Esophagus (tissue), 2 donors: ENCODE measurements around the gene SF3A2. TPM values are rescaled to one million over a fixed set of nuclear protein-coding genes. Genes with fewer than 3 reads are reported as not detected.
A peak's percentile ranks its signal among the peaks of the same experiment; 100 is the strongest.
"Not testable (repeated sequence)": the region's sequence is repeated elsewhere in the genome, so short reads cannot be mapped to it uniquely, and the experiment has no call there.

Experiments used
- H3K27ac ChIP-seq, 2 donors: one replicate each; pipeline ENCODE4 v1.5.1; 2013; ENCODE audit warnings: low read depth in 2 of 2, mild to moderate bottlenecking in 2 of 2, inconsistent platforms in 1 of 2, low read length in 1 of 2, moderate library complexity in 1 of 2
- H3K27me3 ChIP-seq, 2 donors: one replicate each; pipeline ENCODE4 v1.6.1; 2013; ENCODE audit warnings: low read length in 2 of 2, control low read depth in 1 of 2, mild to moderate bottlenecking in 1 of 2; ENCODE audit not compliant: insufficient read depth in 2 of 2, control insufficient read depth in 1 of 2
- H3K36me3 ChIP-seq, 2 donors: one replicate each; pipeline ENCODE4 v1.6.1; 2013; ENCODE audit warnings: low read length in 1 of 2; ENCODE audit not compliant: control insufficient read depth in 2 of 2, insufficient read depth in 2 of 2
- H3K4me1 ChIP-seq, 2 donors: one replicate each; pipeline ENCODE4 v1.6.1; 2013; ENCODE audit warnings: low read length in 1 of 2; ENCODE audit not compliant: control insufficient read depth in 2 of 2, insufficient read depth in 2 of 2
- H3K4me3 ChIP-seq, 2 donors: one replicate each; pipeline ENCODE4 v1.5.1; 2013; ENCODE audit warnings: low read length in 2 of 2, mild to moderate bottlenecking in 2 of 2, low read depth in 1 of 2, moderate library complexity in 1 of 2
- H3K9me3 ChIP-seq, 2 donors: one replicate each; pipeline ENCODE4 v1.6.1; 2013; ENCODE audit warnings: mild to moderate bottlenecking in 2 of 2, low read depth in 1 of 2, low read length in 1 of 2, moderate library complexity in 1 of 2; ENCODE audit not compliant: control insufficient read depth in 2 of 2, insufficient read depth in 1 of 2
- WGBS, 2 donors: extraction: QIAGEN DNeasy Blood & Tissue Kit; methylation state at CpG; one replicate each; pipeline ENCODE4 v1.1.7; 2013; 5-methylcytosine and 5-hydroxymethylcytosine counted together
- polyA plus RNA-seq, 2 donors: library from polyadenylated mRNA; stranded (reverse); fragments of 200-250 nt; gene quantifications; one replicate each; pipeline ENCODE4 v1.2.3, GENCODE V29; 2013
- donor health status: healthy with polysubstance abuse.
- donor health status: Bipolar disorder and iron deficiency.

The SF3A2 gene
- polyA plus RNA-seq, 2 donors: 38.2 to 55.3 TPM

GRCh38 chr19:2278459-2279158 is 42.0 kb downstream of the SF3A2 start:
- Histone ChIP-seq H3K4me3 (no peak overlapping the region), H3K27me3 (no peaks in the 10 kb centered on the region), H3K9me3 (no peaks in the 10 kb centered on the region), H3K27ac (no peak overlapping the region), H3K36me3 (peaks cover 0 to 6% of the 10 kb centered on the region in 2 donors), H3K4me1 (peaks cover 7 to 21% of the 10 kb centered on the region in 2 donors)
- WGBS, 2 donors: 83 to 88% methylated on average over 33 of the region's 33 CpGs

GRCh38 chr19:2280633-2281264 is 44.1 kb downstream of the SF3A2 start:
- Histone ChIP-seq H3K36me3 (peaks cover 0 to 4% of the 10 kb centered on the region in 2 donors), H3K27me3 (no peaks in the 10 kb centered on the region), H3K9me3 (no peaks in the 10 kb centered on the region), H3K4me1 (peaks cover 4 to 12% of the 10 kb centered on the region in 2 donors), H3K4me3 (no peak overlapping the region), H3K27ac (no peak overlapping the region)
- 67 to 80% methylated on average over 26 of the region's 26 CpGs for WGBS, 2 donors

- H3K4me1 ChIP-seq, H3K36me3 ChIP-seq, H3K27me3 ChIP-seq, H3K9me3 ChIP-seq: not testable (repeated sequence)
- WGBS, 2 donors: 27 to 30% methylated on average over 16 of the region's 16 CpGs
- peak overlapping the region in 1 of 2 donors; percentile 48 for H3K27ac ChIP-seq
- H3K4me3 ChIP-seq: peak overlapping the region in 1 of 2 donors; percentile 24
Measured at GRCh38 chr19:2281265-2282061, 44.8 kb downstream of the SF3A2 start.

- H3K27ac ChIP-seq: peak within 1 kb of the TSS in 1 of 2 donors; percentile 48
- H3K4me1 ChIP-seq: peaks cover 2 to 4% of the 10 kb centered on the region in 2 donors
- WGBS, 2 donors: 16 to 21% methylated on average over 37 to 41 of the region's 41 CpGs
- H3K9me3 ChIP-seq: no peaks in the 10 kb centered on the region
- H3K4me3 ChIP-seq: peak within 1 kb of the TSS; percentile 2 to 24
- H3K36me3 ChIP-seq: no peaks in the 10 kb centered on the region
- H3K27me3 ChIP-seq: no peaks in the 10 kb centered on the region
Measured at GRCh38 chr19:2282062-2282861, 45.6 kb downstream of the SF3A2 start, which contains the start of gene PEAK3. PEAK3 (minus strand) TSS chr19:2282175; CDS start chr19:2280931, 1,244 bp downstream.

DNA sequence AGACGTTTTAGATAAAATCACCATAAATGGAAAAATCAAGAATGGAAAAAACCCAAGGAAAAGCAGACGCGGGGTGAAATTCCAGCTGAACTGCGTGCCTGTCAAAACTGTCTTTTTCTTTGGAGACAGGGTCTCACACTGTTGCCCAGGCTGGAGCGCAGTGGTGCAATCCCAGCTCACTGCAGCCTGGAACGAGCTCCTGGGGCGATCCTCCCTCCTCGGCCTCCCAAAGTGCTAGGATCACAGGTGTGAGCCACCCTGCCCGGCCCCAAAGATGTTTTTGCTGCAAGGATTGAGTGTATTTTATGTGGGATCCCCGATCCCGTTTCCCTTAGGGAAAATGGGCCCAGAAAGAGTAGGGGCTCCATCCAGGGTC is 46.2 kb downstream of the SF3A2 start:
- H3K9me3 ChIP-seq: no peaks in the 10 kb centered on the region
- H3K27me3 ChIP-seq: no peaks in the 10 kb centered on the region
- 75 to 79% methylated on average over 11 of the region's 11 CpGs for WGBS, 2 donors
- no peaks in the 10 kb centered on the region for H3K36me3 ChIP-seq
- H3K4me3 ChIP-seq: no peak overlapping the region
- no peak overlapping the region for H3K27ac ChIP-seq
- H3K4me1 ChIP-seq: peaks cover 2 to 4% of the 10 kb centered on the region in 2 donors

DNA sequence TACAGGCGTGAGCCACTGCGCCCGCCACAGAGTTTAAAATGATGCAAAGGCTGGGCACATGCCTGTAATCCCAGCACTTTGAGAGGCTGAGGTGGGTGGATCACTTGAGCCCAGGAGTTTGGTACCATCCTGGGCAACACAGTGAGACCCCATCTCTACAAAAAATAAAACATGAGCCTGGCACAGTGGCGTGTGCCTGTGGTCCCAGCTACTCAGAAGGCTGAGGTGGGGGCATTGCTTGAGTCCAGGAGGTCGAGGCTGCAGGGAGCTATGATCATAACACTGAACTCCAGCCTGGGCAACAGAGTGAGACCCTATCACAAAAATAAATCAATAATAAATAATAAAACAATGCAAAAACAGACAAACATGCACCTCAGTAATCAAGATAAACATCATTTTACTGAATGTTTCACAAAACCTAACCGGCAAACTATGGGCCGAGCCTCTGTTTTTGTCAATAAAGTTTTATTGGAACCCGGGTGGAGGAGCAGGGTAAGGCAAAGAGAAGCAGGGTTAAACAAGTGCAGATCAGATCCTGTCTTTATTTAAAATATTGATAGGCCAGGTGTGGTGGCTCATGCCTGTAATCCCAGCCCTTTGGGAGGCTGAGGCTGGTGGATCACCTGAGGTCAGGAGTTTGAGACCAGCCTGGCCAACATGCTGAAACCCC is 47.3 kb downstream of the SF3A2 start:
- Histone ChIP-seq H3K27ac (no peak overlapping the region), H3K36me3 (no peaks in the 10 kb centered on the region), H3K27me3 (no peaks in the 10 kb centered on the region), H3K4me1 (peaks cover 2 to 4% of the 10 kb centered on the region in 2 donors), H3K9me3 (no peaks in the 10 kb centered on the region), H3K4me3 (no peak overlapping the region)
- 93 to 95% methylated on average over 8 of the region's 8 CpGs for WGBS, 2 donors

DNA sequence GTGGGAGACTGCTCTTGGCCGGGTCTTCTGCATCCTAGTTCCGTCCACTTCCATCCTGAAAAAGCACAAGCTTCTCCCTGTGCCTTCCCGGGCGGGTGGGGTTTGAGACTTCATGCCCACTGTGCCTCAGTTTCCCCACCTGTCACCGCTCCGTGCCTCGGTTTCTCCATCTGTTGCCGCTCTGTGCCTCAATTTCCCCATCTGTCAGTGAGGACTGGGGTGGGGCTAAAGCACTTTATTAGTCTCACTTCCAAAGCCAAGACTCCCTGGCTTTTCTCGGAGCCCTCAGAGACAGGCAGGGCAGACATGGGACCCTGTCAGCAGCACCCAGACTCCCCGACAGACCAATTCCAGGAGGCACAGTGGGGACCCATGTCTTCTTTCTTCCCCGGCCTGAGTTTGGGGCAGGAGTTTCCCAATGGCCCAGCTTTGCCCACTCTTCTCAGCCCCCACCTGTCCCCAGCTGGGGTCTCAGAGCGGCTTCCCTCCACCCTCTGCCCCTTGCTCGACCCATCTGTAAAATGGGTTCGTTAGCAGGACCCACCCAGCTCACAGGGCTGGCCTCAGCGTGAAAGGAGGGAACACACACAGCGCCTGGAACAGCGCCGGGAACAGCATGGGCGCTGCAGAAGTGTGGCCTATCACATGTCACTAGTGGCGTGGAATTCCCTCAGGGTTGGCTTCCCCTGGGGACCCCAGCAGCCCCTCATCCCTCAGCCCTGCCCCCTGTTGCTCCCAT is 49.9 kb downstream of the SF3A2 start:
- H3K27me3 ChIP-seq: peaks cover 0 to 6% of the 10 kb centered on the region in 2 donors
- no peaks in the 10 kb centered on the region for H3K36me3 ChIP-seq
- 87 to 88% methylated on average over 20 of the region's 20 CpGs for WGBS, 2 donors
- H3K4me3 ChIP-seq: no peak overlapping the region
- no peaks in the 10 kb centered on the region for H3K9me3 ChIP-seq
- H3K27ac ChIP-seq: no peak overlapping the region
- peaks cover 4 to 17% of the 10 kb centered on the region in 2 donors for H3K4me1 ChIP-seq

DNA sequence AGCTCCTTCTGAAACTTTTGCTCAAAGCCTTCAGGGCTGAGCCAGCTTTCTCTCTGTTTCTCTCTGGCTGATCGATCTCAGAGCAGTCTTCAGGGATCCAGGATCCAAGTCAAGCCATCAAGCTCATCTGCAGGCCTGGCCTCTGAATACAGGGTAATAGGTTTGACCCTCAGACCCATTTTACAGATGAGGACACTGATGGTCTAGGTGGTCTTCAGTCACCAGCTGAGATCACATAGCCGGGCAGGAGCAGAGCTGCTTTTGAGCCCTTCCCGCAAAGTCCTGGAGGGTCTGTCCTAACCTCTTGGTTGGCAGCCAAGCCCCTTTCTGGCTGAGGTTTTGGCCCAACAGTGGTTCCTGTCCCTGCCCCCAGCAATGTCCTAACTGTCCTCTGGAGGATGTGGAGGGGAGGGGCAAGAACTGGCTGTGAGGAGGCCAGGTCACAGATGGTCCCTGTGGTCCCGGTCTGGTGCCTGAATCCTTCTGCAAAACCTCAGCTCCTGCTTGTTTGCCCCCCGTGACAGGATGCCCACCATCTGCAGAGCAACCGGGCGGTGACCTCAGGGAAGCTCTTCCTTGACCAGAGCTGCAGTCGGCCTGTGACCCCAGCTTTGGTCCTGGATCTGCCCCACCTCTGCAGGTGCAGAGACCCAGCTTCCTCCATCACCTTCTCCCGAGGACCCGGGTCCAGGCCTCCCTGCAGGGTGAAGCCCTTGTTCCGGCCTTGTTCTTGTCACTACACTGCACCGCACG is 51.1 kb downstream of the SF3A2 start:
- Histone ChIP-seq H3K27ac (no peak overlapping the region), H3K27me3 (peaks cover 0 to 9% of the 10 kb centered on the region in 2 donors), H3K4me3 (no peak overlapping the region), H3K4me1 (peaks cover 0 to 15% of the 10 kb centered on the region in 2 donors), H3K9me3 (no peaks in the 10 kb centered on the region), H3K36me3 (no peaks in the 10 kb centered on the region)
- WGBS, 2 donors: 73 to 79% methylated on average over 13 of the region's 13 CpGs
